Measurements from ENCODE around the gene SARDH.

The SARDH gene

DNA sequence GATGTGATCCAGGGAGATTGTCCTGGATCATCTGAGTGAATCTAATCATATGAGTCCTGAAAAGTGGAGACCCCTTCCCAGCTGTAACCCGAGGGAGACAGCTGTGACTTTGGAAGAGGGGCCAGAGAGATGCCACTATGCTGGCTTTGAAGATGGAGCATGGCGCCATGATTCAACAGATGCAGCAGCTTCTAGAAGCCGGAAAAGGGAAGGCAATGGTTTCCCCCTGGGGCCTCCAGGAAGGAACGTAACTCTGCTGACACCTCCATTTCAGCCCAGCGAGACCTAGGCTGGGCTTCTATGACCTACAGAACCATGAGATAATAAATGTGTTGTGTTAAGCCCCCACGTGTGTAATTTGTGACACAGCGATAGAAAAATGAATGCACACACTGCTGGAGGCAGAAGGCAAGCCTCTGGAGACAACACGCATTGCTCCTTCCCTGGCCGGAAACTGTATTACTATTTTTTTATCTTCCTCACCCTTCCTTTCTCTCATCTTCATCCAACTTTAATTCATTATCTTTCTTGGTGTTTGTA, 16.6 kb upstream of the SARDH start (continued):
- TF ChIP-seq ZNF138 (tag by site-specific recombination; IDR thresholded peaks at IDR 0.05; ENCODE audit: borderline replicate concordance): no peak
- no peak for TF ChIP-seq EGR2 (tag by site-specific recombination; IDR thresholded peaks at IDR 0.05; ENCODE audit: low read depth)
- no peak for TF ChIP-seq ZNF560 (tag by site-specific recombination; IDR thresholded peaks at IDR 0.05; ENCODE audit: borderline replicate concordance)
- TF ChIP-seq HOXA7 (CRISPR knock-in tag; IDR thresholded peaks at IDR 0.05; ENCODE audit: borderline replicate concordance): no peak
- TF ChIP-seq, protein P1, sequence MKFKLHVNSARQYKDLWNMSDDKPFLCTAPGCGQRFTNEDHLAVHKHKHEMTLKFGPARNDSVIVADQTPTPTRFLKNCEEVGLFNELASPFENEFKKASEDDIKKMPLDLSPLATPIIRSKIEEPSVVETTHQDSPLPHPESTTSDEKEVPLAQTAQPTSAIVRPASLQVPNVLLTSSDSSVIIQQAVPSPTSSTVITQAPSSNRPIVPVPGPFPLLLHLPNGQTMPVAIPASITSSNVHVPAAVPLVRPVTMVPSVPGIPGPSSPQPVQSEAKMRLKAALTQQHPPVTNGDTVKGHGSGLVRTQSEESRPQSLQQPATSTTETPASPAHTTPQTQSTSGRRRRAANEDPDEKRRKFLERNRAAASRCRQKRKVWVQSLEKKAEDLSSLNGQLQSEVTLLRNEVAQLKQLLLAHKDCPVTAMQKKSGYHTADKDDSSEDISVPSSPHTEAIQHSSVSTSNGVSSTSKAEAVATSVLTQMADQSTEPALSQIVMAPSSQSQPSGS (tag by site-specific recombination; IDR thresholded peaks at IDR 0.05; ENCODE audit: low read depth): no peak
- TF ChIP-seq, protein P2, sequence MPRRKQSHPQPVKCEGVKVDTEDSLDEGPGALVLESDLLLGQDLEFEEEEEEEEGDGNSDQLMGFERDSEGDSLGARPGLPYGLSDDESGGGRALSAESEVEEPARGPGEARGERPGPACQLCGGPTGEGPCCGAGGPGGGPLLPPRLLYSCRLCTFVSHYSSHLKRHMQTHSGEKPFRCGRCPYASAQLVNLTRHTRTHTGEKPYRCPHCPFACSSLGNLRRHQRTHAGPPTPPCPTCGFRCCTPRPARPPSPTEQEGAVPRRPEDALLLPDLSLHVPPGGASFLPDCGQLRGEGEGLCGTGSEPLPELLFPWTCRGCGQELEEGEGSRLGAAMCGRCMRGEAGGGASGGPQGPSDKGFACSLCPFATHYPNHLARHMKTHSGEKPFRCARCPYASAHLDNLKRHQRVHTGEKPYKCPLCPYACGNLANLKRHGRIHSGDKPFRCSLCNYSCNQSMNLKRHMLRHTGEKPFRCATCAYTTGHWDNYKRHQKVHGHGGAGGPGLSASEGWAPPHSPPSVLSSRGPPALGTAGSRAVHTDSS (tag by site-specific recombination; IDR thresholded peaks at IDR 0.05): no peak

DNA sequence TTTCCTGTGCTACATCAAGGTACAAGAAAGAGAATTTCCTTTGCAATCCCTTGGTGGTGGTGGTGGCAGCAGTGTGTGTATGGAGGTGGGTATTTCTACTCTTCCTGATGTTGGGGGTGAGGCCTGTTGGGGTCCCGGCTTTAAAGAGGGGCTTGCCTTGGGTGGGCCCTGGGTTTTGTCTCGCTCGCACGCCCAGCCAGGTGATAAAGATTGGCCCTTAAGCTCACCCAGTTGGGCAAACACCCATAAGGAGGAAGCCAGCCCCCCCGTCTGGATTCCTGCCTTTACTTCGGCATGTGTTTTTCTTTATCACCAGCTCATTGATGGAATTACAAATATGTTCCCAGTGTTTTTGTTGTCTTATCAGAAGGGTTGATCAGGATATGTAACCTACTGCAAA, 16.0 kb upstream of the SARDH start:
- H3K4me3 ChIP-seq (ENCODE audit: low read depth, low read length): no peak overlapping the region
- ChIA-PET CTCF (interaction anchor here (0.7 to 5.2 kb wide), 3 partner anchors 12 to 38 kb away, joined by 3 to 46 read pairs (median 4); no protein-coding TSS in a partner anchor), POLR2A (no interaction called here)
- H3K27ac ChIP-seq (ENCODE audit: extremely low read depth, low read depth, low read length): no peak overlapping the region
- H3K4me1 ChIP-seq (ENCODE audit: control insufficient read depth, insufficient read depth, low read length): no peaks in the 10 kb centered on the region
- H3K9me3 ChIP-seq (ENCODE audit: control insufficient read depth, insufficient read depth, low read depth, low read length): no peaks in the 10 kb centered on the region
- no peaks in the 10 kb centered on the region for H3K36me3 ChIP-seq (ENCODE audit: control insufficient read depth in 2 of 2, insufficient read depth in 1 of 2, low read length in 2 of 2)
- TF ChIP-seq TRIM28 (IDR thresholded peaks at IDR 0.05; ENCODE audit: borderline replicate concordance, low read length): no peak
- TF ChIP-seq ZNF514 (tag by site-specific recombination; IDR thresholded peaks at IDR 0.05): no peak
- no peak for TF ChIP-seq ZBTB7A (tag by site-specific recombination; IDR thresholded peaks at IDR 0.05; ENCODE audit: low read depth)
- TF ChIP-seq, protein P3, sequence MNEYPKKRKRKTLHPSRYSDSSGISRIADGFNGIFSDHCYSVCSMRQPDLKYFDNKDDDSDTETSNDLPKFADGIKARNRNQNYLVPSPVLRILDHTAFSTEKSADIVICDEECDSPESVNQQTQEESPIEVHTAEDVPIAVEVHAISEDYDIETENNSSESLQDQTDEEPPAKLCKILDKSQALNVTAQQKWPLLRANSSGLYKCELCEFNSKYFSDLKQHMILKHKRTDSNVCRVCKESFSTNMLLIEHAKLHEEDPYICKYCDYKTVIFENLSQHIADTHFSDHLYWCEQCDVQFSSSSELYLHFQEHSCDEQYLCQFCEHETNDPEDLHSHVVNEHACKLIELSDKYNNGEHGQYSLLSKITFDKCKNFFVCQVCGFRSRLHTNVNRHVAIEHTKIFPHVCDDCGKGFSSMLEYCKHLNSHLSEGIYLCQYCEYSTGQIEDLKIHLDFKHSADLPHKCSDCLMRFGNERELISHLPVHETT (tag by site-specific recombination; IDR thresholded peaks at IDR 0.05): no peak
- TF ChIP-seq ZNF585B (tag by site-specific recombination; IDR thresholded peaks at IDR 0.05): no peak
- TF ChIP-seq ZFP37 (tag by site-specific recombination; IDR thresholded peaks at IDR 0.05): no peak
- no peak for TF ChIP-seq ZNF274 (IDR thresholded peaks at IDR 0.05; ENCODE audit: low read length)
- no peak for TF ChIP-seq ZNF274 (tag by site-specific recombination; IDR thresholded peaks at IDR 0.05; ENCODE audit: borderline replicate concordance)
- TF ChIP-seq ZNF48 (tag by site-specific recombination; IDR thresholded peaks at IDR 0.05): no peak
- no peak for TF ChIP-seq ZNF660 (tag by site-specific recombination; IDR thresholded peaks at IDR 0.05)
- TF ChIP-seq ZNF23 (tag by site-specific recombination; IDR thresholded peaks at IDR 0.05; ENCODE audit: borderline replicate concordance): no peak
- TF ChIP-seq, protein P4, sequence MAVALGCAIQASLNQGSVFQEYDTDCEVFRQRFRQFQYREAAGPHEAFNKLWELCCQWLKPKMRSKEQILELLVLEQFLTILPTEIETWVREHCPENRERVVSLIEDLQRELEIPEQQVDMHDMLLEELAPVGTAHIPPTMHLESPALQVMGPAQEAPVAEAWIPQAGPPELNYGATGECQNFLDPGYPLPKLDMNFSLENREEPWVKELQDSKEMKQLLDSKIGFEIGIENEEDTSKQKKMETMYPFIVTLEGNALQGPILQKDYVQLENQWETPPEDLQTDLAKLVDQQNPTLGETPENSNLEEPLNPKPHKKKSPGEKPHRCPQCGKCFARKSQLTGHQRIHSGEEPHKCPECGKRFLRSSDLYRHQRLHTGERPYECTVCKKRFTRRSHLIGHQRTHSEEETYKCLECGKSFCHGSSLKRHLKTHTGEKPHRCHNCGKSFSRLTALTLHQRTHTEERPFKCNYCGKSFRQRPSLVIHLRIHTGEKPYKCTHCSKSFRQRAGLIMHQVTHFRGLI (tag by site-specific recombination; IDR thresholded peaks at IDR 0.05): no peak
- TF ChIP-seq ZNF600 (tag by site-specific recombination; IDR thresholded peaks at IDR 0.05): no peak
- no peak for TF ChIP-seq MYNN (tag by site-specific recombination; IDR thresholded peaks at IDR 0.05; ENCODE audit: borderline replicate concordance)
- TF ChIP-seq ZNF624 (tag by site-specific recombination; IDR thresholded peaks at IDR 0.05): no peak
- TF ChIP-seq ZNF146 (tag by site-specific recombination; IDR thresholded peaks at IDR 0.05): no peak
- TF ChIP-seq ZNF133 (tag by site-specific recombination; IDR thresholded peaks at IDR 0.05): no peak
- no peak for TF ChIP-seq ZNF155 (tag by site-specific recombination; IDR thresholded peaks at IDR 0.05)

All from HEK293 (cell line).